HG03469 (cell line): Measurements from ENCODE around the gene EP300.
"Not testable (repeated sequence)": the region's sequence is repeated elsewhere in the genome, so short reads cannot be mapped to it uniquely, and the experiment has no call there.

ENCODE experiments used
- ATAC-seq: cut with Tn5 transposase; IDR thresholded peaks from one replicate; pipeline ENCODE4 v1.9.1; 2021; ENCODE audit warnings: mild to moderate bottlenecking, moderate library complexity, moderate number of reproducible peaks; ENCODE audit not compliant: unreplicated experiment

EP300 gene

DNA sequence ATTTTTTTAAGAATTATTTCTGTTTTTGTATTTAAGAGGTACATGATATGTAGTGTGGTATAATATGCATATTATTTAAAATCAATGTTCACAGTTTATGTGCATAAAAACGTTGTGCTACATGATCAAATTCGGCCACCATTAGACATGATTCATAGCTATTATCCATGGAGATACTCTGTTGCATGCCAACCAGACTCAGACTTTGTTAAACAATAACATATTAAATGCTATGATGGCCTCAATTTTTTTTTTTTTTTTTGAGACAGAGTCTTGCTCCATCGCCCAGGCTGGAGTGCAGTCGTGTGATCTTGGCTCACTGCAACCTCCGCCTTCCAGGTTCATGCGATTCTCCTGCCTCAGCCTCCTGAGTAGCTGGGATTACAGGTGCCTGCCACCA, 53.5 kb downstream of the EP300 start:
- not testable (repeated sequence) for ATAC-seq

DNA sequence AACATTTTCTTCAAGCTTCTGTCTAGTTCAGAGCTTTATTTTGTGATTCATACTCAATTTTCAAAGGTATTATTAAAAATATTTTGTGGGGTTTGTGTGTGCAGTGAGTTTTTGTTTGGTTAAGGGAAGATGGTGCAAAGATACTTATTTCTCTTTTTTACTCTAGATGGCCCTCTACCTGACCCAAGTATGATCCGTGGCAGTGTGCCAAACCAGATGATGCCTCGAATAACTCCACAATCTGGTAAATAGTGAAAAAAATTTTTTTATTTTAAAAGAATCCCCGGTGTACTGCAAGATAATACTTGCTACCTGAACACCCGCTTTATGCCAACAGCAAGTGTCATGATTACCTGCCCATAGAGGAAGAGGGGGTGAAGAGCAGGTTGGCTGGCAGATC, 54.2 kb downstream of the EP300 start:
- ATAC-seq = no peak

DNA sequence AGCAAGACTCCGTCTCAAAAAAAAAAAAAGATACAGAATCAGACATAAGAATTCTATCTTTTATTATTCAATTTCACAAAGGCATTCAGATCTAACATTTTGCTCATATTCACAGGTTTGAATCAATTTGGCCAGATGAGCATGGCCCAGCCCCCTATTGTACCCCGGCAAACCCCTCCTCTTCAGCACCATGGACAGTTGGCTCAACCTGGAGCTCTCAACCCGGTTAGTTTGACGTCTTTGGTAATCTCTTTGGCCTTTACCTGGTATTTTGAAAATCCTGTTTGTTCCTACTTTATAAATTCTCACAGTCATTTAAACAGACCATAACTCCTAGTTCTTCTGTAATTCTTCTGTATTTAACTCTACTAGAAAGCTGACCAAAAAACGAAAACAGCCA, 55.3 kb downstream of the EP300 start:
- no peak for ATAC-seq

DNA sequence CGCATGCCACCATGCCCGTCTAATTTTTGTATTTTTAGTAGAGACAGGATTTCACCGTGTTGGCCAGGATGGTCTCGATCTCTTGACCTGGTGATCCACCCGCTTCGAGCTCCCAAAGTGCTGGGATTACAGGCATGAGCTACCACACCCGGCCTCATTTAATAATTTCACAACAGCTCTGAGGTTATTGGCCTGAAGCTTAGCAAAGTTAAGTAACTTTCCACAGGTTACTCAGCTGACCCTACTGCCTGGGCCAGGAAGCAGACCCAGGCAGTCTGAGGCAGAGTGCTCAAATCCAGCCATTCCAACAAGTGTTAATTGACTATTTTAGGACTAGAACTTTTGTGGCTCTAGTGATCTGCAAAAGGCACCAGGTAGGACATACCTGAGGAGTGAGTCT, 60.5 kb downstream of the EP300 start:
- ATAC-seq = no peak

DNA sequence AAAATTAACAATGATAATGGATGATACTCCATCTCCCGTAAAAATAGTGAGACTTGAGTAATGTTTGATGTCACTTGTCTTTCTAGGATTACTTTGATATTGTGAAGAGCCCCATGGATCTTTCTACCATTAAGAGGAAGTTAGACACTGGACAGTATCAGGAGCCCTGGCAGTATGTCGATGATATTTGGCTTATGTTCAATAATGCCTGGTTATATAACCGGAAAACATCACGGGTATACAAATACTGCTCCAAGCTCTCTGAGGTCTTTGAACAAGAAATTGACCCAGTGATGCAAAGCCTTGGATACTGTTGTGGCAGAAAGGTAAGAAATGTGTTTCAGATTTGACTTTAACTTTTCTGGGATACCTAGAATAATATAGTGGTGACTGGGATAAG, 64.7 kb downstream of the EP300 start:
- ATAC-seq = no peak

DNA sequence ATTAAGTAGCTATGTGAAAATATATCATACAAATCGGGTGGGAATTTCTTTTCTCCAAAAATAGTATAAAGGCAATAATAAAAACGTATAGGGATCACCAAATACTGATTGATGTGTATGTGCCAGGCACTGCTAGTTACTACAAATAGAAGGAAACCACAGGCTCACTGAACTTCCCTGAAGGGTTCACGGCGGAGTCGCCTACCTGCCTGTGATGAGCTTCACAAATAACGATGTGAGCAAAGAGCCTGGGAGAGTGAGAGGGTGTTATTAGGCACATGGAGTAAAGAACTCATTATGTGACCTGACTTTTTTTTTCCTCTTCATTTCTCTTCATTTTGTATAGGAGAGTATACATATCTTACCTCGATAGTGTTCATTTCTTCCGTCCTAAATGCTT, 76.8 kb downstream of the EP300 start:
- ATAC-seq = no peak

DNA sequence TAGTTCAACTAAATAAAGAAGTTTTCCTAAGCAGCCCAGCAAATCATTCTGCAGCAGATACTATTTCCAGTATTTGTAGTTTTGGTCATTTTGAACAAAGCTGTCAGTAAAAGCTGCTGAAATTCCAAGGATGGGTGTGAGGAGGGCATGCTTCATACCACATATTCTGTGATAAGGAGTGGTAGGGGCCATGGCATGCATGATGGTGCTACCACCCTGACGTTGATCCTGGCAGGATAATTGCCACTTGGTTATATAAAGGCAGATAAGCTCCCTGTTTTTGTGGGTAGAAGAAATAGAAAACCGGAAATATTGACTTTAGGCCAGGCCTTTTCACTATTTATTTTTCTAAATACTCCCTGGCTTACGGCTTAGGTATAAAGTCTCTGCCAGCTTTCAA, 79.6 kb downstream of the EP300 start:
- ATAC-seq = no peak

DNA sequence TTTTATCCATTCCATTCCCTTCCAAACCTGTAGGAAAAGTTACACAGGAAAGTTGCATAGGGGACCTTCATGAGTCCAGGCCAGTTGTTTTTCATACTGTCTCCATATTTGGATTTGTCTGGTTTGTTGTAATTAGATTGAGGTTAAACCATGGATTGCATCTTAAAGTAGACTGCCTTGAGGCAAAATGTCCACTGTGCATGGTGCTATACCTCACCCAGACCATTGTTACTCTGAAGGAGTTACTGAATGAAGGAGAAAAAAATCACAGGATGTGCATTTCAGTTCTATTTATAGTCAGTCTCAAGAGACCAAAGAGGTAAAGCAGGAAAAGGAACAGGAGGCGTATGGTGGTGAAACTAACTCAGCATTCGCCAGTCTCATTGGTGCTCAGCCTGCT, 83.2 kb downstream of the EP300 start:
- ATAC-seq = no peak

DNA sequence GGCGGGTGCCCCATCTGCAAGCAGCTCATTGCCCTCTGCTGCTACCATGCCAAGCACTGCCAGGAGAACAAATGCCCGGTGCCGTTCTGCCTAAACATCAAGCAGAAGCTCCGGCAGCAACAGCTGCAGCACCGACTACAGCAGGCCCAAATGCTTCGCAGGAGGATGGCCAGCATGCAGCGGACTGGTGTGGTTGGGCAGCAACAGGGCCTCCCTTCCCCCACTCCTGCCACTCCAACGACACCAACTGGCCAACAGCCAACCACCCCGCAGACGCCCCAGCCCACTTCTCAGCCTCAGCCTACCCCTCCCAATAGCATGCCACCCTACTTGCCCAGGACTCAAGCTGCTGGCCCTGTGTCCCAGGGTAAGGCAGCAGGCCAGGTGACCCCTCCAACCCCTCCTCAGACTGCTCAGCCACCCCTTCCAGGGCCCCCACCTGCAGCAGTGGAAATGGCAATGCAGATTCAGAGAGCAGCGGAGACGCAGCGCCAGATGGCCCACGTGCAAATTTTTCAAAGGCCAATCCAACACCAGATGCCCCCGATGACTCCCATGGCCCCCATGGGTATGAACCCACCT, 84.7 kb downstream of the EP300 start:
- no peak for ATAC-seq

DNA sequence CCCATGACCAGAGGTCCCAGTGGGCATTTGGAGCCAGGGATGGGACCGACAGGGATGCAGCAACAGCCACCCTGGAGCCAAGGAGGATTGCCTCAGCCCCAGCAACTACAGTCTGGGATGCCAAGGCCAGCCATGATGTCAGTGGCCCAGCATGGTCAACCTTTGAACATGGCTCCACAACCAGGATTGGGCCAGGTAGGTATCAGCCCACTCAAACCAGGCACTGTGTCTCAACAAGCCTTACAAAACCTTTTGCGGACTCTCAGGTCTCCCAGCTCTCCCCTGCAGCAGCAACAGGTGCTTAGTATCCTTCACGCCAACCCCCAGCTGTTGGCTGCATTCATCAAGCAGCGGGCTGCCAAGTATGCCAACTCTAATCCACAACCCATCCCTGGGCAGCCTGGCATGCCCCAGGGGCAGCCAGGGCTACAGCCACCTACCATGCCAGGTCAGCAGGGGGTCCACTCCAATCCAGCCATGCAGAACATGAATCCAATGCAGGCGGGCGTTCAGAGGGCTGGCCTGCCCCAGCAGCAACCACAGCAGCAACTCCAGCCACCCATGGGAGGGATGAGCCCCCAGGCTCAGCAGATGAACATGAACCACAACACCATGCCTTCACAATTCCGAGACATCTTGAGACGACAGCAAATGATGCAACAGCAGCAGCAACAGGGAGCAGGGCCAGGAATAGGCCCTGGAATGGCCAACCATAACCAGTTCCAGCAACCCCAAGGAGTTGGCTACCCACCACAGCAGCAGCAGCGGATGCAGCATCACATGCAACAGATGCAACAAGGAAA, 85.4 kb downstream of the EP300 start:
- ATAC-seq = no peak

DNA sequence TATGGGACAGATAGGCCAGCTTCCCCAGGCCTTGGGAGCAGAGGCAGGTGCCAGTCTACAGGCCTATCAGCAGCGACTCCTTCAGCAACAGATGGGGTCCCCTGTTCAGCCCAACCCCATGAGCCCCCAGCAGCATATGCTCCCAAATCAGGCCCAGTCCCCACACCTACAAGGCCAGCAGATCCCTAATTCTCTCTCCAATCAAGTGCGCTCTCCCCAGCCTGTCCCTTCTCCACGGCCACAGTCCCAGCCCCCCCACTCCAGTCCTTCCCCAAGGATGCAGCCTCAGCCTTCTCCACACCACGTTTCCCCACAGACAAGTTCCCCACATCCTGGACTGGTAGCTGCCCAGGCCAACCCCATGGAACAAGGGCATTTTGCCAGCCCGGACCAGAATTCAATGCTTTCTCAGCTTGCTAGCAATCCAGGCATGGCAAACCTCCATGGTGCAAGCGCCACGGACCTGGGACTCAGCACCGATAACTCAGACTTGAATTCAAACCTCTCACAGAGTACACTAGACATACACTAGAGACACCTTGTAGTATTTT, 86.1 kb downstream of the EP300 start:
- no peak for ATAC-seq

DNA sequence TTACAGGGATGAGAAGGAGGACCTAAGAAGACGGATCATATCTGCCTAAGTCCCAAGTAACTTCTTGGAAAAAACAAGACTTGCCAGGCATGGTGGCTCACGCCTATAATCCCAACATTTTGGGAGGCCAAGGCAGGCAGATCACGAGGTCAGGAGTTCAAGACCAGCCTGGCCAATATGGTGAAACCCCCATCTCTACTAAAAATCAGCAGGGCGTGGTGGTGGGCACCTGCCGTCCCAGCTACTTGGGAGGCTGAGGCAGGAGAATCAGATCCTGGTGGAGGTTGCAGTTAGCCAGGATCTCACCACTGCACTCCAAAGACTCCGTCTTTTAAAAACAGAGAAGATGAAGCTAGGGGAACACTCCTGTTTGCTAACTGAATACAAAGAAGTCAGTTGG, 88.0 kb downstream of the EP300 start:
- ATAC-seq = not testable (repeated sequence)

DNA sequence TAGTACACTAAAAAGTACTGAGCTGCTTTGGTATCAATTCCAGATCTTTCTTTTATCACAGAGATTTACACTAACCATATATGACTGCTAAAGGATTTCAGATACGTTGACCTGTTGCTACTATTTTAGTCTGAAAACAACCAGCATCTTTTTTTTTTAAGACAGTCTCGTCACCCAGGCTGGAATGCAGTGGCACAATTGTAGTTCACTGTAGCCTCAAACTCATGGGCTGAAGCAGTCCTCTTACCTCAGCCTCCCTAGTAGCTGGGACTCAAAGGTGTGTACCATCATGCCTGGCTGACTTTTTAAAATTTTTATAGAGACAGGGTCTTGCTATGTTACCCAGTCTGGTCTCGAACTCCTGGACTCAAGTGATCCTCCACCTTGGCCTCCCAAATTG, 88.5 kb downstream of the EP300 start:
- ATAC-seq = no peak

DNA sequence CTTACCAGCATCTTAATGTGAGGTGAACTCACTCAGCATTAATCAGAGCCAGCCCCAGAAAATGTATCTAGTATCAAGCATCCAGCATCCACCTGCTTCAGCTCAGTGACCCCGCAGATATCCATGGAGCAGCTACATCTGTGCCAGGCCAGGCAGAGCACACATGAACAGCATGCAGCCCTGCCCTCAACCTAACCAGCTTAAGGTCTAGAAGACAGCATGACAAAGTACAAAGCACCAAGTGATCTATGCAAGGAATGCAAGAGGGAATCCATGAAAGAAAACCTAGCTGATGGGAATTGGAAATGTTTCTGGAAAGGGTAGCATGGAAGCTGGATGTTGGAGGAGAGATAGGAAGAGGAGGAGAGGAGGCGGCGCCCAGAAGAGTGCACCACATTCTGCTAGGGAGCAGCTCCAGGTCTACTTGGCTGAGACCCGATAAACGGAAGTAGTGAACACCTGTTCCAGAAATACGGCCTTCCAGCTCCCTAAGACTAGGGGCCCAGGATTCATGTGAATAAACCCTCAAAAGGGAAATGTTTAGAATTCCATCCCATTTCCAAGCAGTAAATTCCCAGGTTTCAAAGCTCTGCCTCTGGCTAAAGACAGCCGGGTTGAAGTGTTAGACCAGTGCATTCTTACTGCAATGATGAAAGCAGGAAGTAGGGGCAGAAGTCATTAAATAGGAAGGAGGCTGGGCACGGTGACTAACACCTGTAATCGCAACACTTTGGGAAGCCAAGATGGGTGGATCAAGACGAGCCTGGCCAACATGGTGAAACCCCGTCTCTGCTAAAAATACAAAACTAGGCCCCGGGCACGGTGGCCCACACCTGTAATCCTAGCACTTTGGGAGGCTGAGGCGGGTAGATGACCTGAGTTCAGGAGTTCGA, 89.2 kb downstream of the EP300 start:
- no peak for ATAC-seq

DNA sequence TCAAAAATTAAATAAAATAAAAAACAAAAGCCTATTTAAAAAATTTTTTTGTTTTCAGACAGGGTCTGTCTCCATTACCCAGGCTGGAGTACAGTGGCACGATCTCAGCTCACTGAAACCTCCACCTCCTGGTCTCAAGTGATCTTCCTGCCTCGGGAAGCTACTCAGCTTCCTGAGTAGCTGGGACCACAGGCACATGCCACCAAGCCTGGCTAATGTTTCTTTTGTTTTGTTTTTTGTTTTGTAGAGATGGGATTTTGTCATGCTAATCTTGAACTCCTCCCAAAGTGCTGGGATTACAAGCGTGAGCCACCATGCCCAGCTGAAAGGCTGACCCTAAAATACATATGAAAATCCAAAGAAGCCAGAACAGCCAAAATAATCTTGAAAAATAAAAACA, 92.3 kb downstream of the EP300 start:
- no peak for ATAC-seq

DNA sequence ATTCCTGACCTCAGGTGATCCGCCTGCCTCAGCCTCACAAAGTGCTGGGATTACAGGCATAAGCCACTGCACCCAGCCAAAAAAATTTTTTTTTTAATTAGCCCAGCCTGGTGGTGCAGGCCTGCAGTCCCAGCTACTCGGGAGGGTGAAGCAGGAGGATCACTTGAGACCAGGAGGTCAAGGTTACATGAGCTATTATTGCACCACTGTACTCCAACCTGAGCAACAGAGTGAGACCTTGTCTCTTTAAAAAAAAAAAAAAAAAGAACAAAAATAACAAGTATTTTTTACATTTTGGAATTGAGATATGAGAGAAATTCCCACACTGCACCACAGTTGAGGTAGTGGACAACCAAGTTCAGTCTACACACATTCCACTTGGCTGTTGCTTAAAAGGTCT, 99.1 kb downstream of the EP300 start:
- no peak for ATAC-seq

DNA sequence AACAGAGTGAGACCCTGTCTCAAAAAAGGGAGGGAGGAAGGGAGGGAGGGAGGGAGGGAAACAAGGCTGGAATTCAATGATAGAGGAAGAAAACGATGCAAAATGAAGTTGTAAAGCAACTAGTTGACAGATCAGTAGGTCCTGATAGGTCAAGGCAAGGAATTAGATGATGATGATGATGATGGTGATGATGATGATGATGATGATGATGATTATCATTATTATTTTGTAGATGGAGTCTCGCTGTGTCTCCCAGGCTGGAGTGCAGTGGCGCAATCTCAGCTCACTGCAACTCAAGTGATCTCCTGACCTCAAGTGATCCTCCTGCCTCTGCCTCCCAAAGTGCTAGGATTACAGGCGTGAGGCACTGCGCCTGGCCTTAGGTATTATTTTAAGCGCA, 101.4 kb downstream of the EP300 start:
- no peak for ATAC-seq

DNA sequence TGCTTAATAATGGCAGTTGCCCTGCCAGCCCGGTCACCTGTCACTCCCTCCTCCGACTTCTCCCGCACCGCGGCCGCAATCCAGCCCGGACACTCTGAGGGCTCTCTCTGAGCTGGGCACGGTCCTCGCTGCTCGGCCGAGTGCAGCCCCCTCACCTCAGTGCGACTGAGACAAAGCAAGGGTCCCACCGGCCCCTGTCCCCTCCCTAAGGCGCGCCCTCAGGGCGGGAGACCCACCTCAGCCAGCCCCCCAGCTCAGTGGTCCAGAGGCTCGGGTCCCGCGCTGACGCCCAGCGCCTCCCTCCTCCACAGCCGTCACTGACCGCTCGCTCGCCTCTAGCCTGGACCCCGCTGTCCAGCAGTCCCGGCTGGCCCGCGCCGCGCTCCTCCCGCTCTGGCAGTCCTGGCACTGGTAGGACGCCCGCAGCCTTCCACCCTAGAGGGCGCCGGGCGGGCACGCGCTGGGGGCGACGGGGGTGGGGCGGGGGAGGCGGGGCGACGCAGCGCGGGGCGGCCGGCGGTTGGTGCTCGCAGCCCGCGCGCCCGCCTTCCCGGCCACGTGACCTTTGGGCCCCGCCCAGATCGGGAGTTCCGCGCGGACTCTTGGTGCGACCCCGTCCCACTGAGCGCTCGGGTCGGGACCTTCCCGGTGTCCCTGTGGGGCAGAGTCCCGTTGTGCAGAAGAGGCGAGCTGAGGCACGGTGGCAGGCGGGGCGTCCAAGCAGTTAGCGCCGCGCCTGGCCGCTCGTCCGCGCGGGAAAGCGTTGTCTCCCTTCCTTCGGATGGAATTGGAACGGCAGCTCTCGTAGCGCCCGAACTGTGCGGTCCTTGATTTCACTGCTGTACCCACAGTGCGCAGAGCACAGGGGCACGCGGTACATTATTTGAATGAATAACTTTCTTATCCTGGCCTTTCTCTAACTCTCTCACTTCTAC, 104.9 kb downstream of the EP300 start:
- no peak for ATAC-seq

DNA sequence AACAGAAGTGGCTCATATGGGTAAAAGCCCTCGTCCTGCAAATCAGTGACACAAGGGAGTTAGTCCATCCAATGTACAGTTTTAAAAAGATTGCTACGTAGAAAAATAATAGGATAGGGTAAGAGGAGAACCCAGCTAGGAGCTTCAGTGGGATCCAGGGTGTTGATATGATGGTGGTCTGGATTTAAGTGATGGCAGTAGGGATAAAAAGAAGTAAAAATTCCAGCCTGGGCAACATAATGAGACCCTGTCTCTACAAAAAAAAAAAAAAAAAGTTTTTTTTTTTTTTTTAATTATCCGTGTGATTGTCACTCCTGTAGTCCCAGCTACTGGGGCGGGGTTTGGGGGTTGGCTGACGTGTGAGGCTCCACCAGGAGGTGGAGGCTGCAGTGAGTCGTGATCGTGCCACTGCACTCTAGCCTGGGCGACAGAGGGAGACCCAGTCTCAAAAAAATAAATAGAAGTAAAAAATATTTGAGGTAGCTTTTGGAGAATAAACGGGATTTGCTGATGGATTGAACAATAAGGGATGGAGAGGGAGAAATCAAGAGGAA, 105.7 kb downstream of the EP300 start:
- no peak for ATAC-seq

DNA sequence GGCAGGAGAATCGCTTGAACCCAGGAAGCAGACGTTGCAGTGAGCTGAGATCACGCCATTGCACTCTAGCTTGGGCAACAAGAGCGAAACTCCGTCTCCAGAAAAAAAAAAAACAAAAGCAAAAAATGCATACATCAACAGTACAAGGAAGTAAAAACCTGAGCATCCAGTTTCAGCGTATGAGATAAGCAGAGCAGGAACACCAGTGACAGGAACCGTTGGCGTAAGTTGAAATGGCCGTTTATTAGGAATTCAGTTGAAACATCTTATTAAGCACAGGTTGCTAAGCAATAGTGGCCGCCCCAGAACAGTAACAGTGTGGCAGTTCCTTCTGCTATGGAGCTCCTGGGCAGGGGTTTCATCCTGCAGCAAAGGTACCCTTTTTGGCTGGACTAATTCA, 108.7 kb downstream of the EP300 start:
- ATAC-seq = no peak
